Thyroid gland (tissue), 4 donors: Measurements from ENCODE around the gene JAKMIP1.

ENCODE experiments used
- CTCF ChIP-seq, 6 experiments: fragments of 200-600 bp in 3 of 6; fragments of 450-650 bp in 3 of 6; sonication (generic) in 3 of 6; IDR thresholded peaks; one replicate each; pipeline ENCODE4 v1.5.1; 2016 to 2019; ENCODE audit warnings: antibody characterized with exemption in 6 of 6, mild to moderate bottlenecking in 2 of 6, inconsistent platforms in 1 of 6, moderate library complexity in 1 of 6
- POLR2A ChIP-seq, 2 donors: fragments of 450-650 bp; IDR thresholded peaks; one replicate each; pipeline ENCODE4 v1.6.1; 2017; ENCODE audit warnings: antibody characterized with exemption in 2 of 2, mild to moderate bottlenecking in 2 of 2, moderate library complexity in 1 of 2

GRCh38 chr4:6062133-6062532 lies 138.2 kb downstream of the JAKMIP1 start:
- TF ChIP-seq CTCF (IDR thresholded peaks at IDR 0.05) (no peak), POLR2A (IDR thresholded peaks at IDR 0.05) (no peak)
